CD4-positive, alpha-beta T cell treated with Interleukin-15 for 4 hours (primary cell): ENCODE data around the gene KCNJ15.
A peak's percentile ranks its signal among the peaks of the same experiment; 100 is the strongest.

Experiments used
- DNase-seq: peaks from one replicate; pipeline ENCODE4 v3.0.0-alpha.2; 2020; ENCODE audit warnings: low spot score

The KCNJ15 gene

DNA sequence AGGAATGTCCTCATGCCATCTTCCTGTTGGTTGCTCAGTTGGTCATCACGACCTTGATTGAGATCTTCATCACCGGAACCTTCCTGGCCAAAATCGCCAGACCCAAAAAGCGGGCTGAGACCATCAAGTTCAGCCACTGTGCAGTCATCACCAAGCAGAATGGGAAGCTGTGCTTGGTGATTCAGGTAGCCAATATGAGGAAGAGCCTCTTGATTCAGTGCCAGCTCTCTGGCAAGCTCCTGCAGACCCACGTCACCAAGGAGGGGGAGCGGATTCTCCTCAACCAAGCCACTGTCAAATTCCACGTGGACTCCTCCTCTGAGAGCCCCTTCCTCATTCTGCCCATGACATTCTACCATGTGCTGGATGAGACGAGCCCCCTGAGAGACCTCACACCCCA is 42.9 kb downstream of the KCNJ15 start:
- DNase-seq: no peak

DNA sequence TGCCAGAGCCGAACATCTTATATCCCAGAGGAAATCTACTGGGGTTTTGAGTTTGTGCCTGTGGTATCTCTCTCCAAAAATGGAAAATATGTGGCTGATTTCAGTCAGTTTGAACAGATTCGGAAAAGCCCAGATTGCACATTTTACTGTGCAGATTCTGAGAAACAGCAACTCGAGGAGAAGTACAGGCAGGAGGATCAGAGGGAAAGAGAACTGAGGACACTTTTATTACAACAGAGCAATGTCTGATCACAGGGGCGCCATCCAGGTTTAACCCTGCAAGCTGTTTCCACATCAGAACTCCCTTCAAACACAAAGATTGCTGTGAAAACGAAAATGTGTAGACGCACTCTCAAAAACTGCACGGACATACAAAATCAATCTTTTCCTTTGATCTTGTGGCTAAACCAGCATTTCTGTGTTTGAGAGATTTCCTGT is 43.4 kb downstream of the KCNJ15 start:
- DNase-seq: no peak

DNA sequence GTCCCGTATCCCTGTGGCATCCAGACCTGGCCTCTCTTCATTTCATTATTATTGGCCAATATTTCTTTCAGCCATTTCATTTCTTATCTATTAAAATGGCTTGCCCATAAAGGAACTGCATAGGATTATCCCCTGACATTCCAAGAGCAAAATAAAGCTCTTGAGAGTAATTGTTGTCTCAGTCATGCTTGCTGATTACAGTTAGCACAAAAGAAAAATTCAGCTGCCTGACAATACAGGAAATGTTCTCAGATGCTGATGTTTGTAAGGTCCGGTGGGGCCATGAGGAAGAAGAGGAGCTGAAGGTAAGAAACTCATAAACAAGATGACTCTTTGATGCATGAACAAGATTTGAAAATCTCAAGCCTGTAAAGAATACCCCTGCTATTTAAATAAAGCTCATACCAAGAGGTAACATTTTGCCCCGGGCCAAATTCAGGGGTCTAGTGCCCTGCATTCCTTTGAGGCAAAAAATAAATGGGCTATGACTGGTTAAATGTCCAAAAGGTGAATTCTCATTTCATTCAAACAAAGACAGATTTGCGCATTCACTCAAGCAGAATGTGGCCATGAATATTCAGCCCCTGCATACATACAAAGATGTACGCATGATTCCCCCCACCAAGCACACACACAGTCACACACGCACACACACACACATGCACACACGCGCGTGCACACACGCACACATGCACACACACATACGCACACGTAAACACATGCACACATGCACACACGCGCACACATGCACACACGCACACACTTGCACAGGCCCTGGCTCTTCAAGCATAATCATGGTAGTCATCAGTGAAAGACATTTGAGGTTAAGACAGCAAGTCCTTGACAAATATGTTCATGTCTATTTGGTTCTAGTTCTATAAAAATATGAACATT is 44.8 kb downstream of the KCNJ15 start:
- no peak for DNase-seq

DNA sequence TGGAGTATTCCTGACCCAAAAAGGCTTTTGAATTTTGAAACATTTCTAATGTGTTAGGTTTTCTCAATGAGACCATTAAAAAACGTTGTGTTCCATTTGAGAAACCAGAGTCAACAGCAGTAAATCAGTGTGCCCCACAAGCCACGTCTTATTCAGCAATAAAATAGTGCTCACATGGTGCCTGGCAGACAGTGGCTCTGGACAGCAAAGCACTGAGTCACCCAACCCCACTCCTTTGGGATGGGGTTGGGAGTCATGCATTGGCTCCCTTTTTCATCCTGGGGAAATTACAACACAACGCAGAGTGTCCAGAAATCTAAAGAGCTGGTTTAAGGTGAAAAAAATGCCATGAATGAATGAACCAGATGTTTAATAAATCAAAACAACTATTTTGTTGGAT is 46.5 kb downstream of the KCNJ15 start:
- no peak for DNase-seq

DNA sequence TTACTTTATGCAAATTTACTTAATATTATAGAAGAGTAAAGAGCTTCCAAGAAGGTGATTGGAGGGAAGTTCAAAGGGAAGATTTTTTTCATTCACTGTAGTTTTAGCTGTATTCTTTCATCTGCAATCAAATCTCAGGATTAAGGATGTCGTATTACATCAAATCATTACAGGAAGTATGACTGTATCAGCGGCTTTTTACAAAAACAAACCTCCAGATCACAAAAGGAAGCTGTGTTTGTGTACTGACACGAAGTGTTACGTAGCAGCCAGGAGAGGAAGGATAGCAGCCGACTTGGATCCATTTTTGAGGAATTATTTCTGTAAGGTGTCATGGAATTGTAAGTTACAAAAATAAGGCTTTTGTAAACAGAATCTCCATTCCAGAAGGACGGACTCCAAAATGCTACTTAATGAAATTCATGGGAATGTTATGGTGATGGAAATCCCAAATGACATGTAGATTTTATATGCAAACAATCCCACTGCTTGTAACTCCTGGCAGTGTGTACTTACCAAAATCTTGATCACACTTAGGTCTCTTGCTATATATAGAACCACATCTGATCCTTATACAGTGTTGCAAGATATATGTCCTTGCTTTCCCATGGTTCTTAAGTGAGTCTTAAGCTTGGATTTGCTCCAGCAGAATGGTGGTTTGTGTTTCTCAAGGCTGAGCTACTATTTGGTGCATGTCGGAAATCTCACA is 49.8 kb downstream of the KCNJ15 start:
- DNase-seq: peak; percentile 3

DNA sequence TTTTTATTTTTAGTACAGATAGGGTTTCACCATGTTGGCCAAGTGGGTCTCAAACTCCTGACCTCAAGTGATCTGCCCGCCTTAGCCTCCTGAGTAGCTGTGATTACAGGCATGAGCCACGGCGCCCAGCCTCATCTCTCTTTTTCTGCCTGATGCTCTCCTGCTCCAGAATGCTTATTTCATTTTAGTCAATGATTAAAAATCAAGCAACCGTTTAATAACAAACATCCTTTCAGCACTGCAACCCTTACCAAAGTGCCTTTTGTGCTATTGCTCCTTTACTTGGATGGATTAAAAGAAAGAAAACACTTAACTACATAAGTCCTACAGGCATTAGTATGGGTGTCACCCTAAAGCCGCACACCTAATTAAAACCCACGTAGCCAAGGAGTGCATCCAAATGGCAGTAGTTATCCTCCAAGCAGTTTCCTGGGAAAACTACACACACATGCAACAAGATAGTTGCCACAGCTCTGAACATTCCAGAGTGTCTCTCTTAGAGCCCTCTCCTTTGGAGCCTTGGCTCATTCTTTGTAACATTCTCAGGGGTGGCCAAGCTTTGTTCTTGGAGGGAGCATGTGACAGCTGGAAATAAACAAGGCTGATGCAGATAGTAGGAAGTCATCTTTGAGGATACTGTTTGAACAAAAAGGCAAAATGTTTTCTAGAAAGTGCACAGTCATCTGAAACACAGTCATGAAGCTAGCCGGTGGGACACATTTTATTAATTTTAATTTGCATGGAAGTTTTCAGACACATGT is 51.2 kb downstream of the KCNJ15 start:
- no peak for DNase-seq

DNA sequence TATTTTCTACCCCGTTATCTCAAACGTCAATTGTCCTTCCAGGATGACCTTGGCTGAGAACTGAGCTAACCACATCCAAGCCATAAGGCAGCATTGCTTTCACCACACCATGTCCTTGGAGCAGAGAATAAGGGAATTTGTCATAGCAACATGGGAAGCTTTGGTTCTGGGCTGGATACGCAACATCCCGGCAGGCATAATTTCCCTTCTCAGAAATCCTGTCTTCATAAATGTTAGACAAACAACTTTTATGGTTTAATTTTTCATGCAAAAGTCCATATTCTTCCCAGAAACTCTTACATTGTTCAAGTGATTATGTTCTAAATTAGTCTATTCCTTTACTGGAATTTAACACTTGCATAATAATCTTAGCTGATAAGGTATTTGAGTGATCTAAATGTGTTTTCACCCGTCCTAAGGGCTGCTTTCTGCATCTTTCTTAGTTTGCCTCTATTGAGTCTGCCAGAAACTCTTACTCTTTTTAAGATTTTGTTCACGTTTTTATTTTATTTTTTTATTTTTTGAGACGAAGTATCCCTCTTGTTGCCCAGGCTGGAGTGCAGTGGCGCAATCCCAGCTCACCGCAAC is 51.8 kb downstream of the KCNJ15 start:
- DNase-seq: no peak

DNA sequence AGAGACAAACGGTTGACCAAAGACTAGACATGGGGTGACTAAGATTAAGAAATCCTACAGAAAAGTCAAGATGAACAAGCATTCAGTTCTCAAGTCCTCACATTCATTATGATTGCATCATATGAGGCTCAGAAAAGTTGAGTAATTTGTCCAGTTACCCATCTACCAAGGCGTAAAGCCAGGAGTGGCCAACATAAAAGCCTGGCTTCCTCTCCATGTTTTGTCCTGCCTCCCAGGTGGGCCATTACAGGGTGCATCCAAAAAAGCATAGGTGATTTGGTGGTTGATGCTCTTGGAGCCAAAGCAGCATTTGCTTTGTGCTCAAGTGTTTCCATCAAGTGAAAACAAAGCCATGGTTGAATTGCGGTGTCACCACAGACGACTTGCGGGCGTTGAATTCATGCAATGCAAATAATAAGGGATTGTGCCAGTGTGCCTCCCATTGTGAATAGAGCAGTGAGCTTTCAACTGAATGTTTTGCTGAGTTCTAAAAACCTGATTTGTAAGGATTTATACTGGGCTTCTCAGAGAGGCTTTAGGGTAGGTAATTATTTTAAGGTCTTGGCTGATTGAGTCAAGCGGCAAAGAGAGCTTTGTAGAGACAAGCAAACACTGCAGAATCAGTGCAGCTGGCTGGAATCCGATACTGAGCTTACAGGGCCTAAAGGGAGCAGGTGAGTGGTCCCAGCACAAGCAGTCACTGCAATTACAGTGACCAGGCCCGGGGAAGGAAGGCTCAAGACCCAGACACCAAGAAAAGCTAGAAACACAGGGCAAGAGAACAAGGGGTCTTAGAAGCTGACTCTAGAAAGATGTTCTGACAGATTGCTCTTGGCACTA is 54.1 kb downstream of the KCNJ15 start:
- DNase-seq: no peak

DNA sequence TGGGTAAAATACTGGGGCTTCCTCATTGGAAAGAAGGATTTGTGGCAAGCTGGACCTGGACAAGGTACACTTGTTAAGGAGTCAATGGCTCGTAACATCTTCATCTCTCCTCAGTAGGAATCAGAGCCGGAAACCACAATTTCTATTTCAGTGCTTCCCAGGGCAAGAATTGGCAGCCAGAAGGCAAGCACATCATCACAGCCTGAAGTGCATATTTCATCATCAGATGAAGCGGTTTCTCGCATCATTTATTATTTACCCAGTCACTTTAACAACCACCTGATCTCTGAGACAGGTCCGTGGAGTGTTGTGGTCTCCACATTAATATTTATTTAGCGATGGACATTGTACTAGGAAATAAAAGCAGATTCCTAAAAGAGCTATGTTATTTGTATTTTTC is 55.0 kb downstream of the KCNJ15 start:
- DNase-seq: no peak

DNA sequence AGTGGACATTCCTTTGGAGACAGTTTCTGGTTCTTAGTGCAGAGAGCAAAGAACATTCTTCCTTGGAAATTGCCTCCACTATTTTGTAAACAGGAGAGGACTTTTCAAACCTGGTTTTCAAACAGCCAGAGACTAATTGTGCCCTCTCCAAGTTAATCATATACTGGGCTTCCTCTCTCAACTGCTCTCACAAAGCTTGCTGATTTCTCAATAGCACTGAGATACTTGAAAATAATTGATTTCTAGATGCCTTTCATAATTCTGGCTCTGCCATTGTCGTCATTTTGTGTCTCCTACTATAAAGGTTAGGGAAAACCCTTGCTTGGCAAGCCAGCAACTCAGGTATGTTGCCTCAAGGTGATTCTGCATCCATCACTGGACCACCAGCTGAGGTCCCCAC is 56.0 kb downstream of the KCNJ15 start:
- no peak for DNase-seq

DNA sequence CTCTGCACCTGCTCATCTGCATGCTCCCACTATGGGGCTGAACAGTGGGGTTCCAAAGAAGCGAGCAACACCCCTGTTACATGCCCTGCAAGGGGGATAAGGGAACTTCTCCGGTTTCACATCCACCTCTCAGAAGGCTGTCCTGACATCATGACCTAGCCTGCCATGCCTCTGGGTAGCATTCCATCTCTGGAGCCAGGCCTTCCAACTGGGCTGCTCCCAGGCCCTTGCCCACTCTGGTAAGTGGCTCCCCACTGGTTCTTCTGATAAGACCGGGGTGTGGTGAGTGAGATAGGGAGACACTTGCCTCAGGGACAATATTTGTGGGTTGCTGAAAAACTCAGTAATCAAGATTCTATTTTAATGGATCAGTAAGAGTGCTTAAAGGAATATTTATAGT is 57.8 kb downstream of the KCNJ15 start:
- DNase-seq: no peak

DNA sequence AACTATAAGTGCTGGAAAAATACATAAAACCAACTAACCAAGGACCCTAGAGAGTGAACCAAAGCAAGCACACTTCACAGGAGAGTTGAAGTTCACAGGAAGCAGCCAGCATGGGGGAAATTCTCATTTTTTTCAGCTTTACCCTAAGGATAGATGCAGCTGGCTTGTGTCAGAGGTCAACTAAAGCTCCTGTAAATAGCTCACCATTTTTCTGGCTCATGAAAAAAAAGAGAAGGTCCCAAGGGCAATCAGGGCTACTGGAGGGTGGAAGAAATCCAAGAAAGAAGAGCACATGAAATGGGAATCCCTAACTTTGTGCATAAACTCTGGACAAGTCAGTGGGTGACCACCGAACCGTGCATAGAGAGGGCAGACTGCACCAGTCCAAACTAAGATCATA is 58.3 kb downstream of the KCNJ15 start:
- no peak for DNase-seq

DNA sequence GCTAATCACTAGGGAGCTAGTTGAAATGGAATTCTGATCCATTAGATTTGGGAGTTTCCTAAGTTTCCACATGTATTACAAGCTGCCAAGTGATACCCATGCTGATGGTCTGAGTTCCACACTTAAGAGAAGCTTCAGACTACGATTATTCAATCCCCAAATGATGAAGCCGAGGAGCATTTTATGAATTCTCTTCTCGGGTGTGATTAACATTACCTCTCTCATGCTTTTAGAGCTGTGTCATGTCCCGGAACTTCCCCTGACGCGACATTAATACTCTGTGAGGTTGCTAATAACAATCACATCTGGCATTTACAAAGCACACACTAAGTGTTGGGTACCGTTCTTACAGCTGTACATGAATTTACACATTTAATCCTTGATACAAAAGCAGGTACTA is 63.0 kb downstream of the KCNJ15 start:
- DNase-seq: no peak

DNA sequence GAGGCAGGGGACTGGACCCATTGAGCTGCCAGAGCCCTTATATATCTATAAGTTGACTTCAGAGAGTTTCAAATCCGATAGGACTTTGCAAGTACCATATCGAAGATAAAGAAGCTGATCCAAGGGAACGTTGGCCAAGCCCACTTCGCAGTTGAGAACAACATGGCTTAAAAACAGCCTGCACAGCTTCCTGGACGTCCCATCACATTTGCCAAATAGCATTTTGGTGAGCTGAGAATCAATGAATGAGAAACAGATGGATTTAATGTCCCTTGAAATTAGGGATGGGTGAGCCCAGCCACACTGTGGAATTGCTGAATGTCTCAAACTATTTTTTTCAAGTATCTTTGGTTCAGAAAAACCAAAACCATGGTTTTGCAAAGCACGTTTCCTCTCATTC is 64.8 kb downstream of the KCNJ15 start:
- no peak for DNase-seq

DNA sequence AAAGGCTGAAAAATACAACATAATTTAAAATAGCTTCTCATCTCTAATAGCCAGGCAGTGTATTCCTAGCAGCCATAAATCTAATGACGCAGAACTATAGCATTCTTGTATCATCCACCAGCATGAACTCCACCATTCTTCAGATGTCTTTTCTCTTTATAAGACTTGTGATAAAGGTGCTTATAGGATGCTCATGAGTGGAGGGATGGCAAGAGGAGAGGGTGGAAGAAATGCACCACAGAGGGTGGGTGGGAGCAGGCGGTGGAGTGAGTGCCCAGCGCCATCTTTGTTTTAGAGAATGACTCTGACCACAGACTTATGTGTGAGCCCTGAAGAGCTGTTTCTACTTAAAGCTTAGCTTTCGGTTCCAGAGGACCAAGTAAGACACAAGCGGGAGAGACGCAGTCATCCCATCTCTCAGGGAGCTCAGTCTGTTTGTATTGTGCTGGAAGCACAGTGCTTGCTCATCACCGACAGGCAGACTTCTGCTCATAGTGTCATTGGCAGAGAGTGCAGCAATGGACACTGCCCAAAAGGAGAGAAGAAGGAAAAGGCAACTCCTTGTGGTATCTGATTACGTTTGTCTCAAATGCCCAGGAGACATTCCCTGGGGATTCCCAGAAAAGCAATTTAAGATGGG is 65.6 kb downstream of the KCNJ15 start:
- no peak for DNase-seq

DNA sequence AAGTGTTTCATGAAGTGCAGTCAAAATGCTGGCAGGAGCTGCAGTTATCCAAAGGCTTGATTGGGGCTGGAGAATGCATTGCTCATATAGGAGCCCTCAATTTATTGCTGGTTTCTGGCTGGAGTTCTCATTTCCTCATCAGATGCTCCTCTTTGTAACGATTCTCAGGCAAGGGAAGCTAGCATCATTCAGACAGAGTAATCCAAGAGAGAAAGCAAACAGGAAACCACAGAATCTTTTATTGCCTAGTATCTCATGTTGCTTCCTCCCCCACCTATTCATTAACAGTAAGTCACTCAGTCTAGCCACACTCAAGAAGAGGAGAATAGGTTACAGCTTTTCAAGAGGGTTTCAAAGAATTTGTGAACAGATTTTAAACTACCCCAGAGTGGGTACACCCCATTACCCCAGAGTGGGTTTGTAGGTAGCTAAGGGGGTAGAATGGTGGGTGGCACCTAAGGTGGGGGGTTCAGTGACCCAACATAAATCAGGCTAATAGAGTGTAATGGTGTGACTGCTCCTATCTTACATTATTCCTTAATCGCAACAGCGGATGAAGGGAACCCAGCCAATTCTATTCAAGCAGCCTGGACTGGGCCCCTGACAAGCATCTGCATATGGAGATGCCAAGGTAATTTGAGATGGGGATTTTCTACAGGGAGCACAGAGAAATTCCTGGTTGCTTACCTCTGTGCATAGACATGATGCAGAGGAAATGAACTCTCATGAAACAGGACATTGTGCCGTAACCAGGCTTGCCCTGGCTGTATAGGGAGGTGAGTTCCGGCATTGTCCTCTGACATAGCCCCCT is 67.1 kb downstream of the KCNJ15 start:
- no peak for DNase-seq

DNA sequence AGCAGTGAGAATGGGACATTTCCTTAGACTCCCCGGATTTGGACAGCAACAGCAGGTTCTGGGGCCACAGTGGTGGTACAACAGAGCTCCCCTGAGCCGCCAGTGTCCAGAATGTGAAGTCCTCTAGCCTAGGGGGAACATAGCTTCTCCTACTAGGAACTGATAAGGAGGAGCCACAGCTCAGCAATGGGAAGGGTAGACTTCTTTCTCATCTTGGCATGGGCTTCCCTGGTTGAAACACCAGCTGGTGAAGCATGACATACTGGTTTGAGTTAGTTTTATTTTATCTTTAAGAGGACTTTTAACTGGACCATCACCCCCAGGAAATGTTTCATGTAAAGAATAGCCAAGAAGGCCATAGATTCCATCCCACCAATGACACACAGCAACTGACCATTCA is 68.4 kb downstream of the KCNJ15 start:
- no peak for DNase-seq

DNA sequence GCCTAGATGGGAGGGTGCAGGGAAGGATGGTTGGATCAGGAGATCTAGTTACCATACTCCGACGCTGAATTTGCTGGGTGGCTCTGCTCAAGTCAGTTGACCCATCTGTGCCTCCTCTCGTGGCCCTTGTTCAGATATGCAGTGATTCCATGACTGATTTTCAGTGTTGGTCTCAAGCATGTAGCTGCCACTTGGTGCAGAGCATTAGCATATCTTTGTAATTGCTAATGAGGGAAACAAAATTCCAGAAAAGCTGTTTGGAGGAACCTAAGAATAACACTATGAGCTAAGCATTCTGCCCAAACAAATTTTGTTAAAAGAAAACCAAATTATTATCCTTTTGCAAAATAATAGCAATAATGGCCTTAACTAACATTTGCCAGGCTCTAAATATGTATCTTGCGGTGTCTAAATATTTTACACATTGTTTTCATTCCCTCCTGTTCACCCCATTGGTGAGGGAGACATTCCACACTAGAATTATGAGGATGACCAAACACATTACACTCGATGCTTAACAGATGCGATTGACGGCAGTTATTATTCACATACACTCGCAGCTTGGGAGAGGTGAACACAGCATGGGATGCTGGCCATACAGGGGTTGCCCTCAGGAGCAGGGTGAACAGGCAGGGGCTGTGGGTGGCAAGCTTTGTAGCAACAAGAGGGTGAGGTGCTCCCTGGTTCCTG is 69.1 kb downstream of the KCNJ15 start:
- no peak for DNase-seq

DNA sequence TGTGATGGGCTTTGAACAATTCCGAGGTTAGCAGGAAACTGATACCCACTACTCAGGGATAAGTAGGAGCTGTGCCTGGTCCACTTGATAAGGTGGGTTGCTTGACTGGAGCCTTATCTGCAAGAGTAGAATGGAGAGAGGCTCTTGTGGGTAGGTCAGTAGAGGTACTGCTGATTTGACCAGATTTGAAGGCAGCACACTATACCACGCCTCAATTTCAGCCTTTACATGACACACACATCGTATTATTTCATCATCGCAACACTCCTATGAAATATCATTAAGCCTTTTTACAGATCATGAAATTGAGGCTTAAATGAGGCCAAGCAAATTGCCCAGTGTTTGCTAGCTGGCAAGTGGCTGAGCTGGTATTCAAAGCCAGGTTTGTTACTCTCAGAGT is 69.6 kb downstream of the KCNJ15 start:
- no peak for DNase-seq

DNA sequence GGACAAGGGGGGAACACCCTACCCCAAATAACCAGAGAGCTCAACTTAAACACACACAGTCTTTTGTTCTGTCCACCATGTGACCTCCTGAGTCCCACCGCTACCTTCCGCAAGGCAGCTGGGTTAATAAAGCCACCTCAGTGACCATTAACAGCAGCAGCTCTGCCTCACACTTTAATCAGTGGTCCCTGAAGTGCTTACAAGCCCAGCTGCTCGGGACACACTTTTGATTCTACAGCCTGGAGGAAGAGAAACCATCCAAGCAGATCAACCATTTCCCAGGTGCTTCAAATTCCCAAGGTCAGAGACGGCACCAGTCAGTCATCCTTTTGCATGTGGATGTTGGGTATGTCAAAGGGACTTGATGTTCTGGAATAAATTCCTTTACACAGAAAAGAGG is 70.1 kb downstream of the KCNJ15 start:
- DNase-seq: no peak
